NCI-H1417 (cell line): ENCODE results near the gene SMPD3.
"Not testable (repeated sequence)": the region's sequence is repeated elsewhere in the genome, so short reads cannot be mapped to it uniquely, and the experiment has no call there.

Source experiments
- DNase-seq, 3 experiments: peaks; one replicate each; lab custom pipeline; 2025; lab: John Stamatoyannopoulos, UW

Gene SMPD3

GRCh38 chr16:68448360-68448970 is at the start of gene SMPD3:
Gene SMPD3 (minus strand): TSS chr16:68448508. CDS start chr16:68372181, 76,327 bp downstream.
- DNase-seq = peak; percentile 98 to 100 (median 99)

GRCh38 chr16:68496689-68497088 is 48.4 kb upstream of the SMPD3 start:
- DNase-seq = peak in 1 of 3 experiments; percentile 6

- not testable (repeated sequence) for DNase-seq
These were observed 46.0 kb upstream of the SMPD3 start for GRCh38 chr16:68494261-68494660.

GRCh38 chr16:68493412-68494070 is 45.2 kb upstream of the SMPD3 start:
- DNase-seq = no peak

- peak in 1 of 3 experiments; percentile 33 for DNase-seq
These were observed 44.5 kb upstream of the SMPD3 start for GRCh38 chr16:68492543-68493411.

- DNase-seq = no peak
These were observed 43.8 kb upstream of the SMPD3 start for GRCh38 chr16:68492151-68492542.

GRCh38 chr16:68491576-68491950 is 43.3 kb upstream of the SMPD3 start:
- no peak for DNase-seq

GRCh38 chr16:68490829-68491575 is 42.7 kb upstream of the SMPD3 start:
- DNase-seq = peak; percentile 31 to 74 (median 63)

- DNase-seq = no peak
These were observed 42.0 kb upstream of the SMPD3 start for GRCh38 chr16:68490358-68490757.

- DNase-seq = peak; percentile 5 to 43 (median 20)
These were observed 40.2 kb upstream of the SMPD3 start for GRCh38 chr16:68488554-68488953.

GRCh38 chr16:68487669-68488068 is 39.4 kb upstream of the SMPD3 start:
- peak in 1 of 3 experiments; percentile 21 for DNase-seq

GRCh38 chr16:68487203-68487514 is 38.9 kb upstream of the SMPD3 start:
- peak in 1 of 3 experiments; percentile 84 for DNase-seq

GRCh38 chr16:68486502-68487202 is 38.3 kb upstream of the SMPD3 start:
- DNase-seq = peak in 2 of 3 experiments; percentile 33 to 84

GRCh38 chr16:68481636-68482035 is 33.3 kb upstream of the SMPD3 start:
- DNase-seq = no peak

GRCh38 chr16:68480084-68480995 is 32.0 kb upstream of the SMPD3 start:
- no peak for DNase-seq

- DNase-seq = no peak
These were observed 31.0 kb upstream of the SMPD3 start for GRCh38 chr16:68479271-68479670.

GRCh38 chr16:68478526-68479250 is 30.4 kb upstream of the SMPD3 start:
- no peak for DNase-seq

- no peak for DNase-seq
These were observed 26.8 kb upstream of the SMPD3 start for GRCh38 chr16:68475071-68475470.

- peak in 1 of 3 experiments; percentile 56 for DNase-seq
These were observed 25.2 kb upstream of the SMPD3 start for GRCh38 chr16:68473358-68474070.
